Calu3 (cell line): ENCODE measurements around the gene ZNF334. TPM values are rescaled to one million over a fixed set of nuclear protein-coding genes. Genes with fewer than 3 reads are reported as not detected.

ENCODE experiments used
- BruUV-seq: library from RNA; stranded (reverse); fragments of 400-500 nt; replicated peaks from 2 replicates; lab custom pipeline; 2021; lab: Mats Ljungman, UMichigan
- CTCF ChIA-PET: fragments of 300-600 bp; sonication (Branson Sonifier 250); formaldehyde crosslinking; loops from one replicate; lab custom pipeline; 2022; ENCODE audit warnings: antibody characterized with exemption; lab: Charles Lee
- DNase-seq: peaks from one replicate; pipeline ENCODE4 v3.0.0; 2022
- H3K27ac Mint-ChIP-seq: one replicate; pipeline ENCODE4 v1.8.0; 2022; ENCODE audit warnings: mixed read lengths; ENCODE audit not compliant: unreplicated experiment
- H3K27me3 Mint-ChIP-seq: one replicate; pipeline ENCODE4 v1.8.0; 2022; ENCODE audit warnings: mixed read lengths; ENCODE audit not compliant: unreplicated experiment
- H3K36me3 Mint-ChIP-seq: one replicate; pipeline ENCODE4 v1.8.0; 2022; ENCODE audit warnings: mild to moderate bottlenecking, moderate library complexity, mixed read lengths; ENCODE audit not compliant: insufficient read depth, unreplicated experiment
- H3K4me1 Mint-ChIP-seq: one replicate; pipeline ENCODE4 v1.8.0; 2022; ENCODE audit warnings: mild to moderate bottlenecking, low read depth, mixed read lengths; ENCODE audit not compliant: unreplicated experiment
- H3K4me3 Mint-ChIP-seq: one replicate; pipeline ENCODE4 v1.8.0; 2022; ENCODE audit warnings: mild to moderate bottlenecking, low read depth, moderate library complexity, mixed read lengths; ENCODE audit not compliant: unreplicated experiment
- H3K9me3 Mint-ChIP-seq: one replicate; pipeline ENCODE4 v1.8.0; 2022; ENCODE audit warnings: low read depth, mixed read lengths; ENCODE audit not compliant: unreplicated experiment
- CTCF ChIP-seq: fragments of 200-600 bp; IDR thresholded peaks from one replicate; pipeline ENCODE4 v1.8.0; 2022; ENCODE audit warnings: antibody characterized with exemption; ENCODE audit not compliant: unreplicated experiment
- intact Hi-C: fragments of 100-400 bp; cut with micrococcal nuclease; formaldehyde crosslinking; loops from one replicate; pipeline ENCODE4 v1.10.0; 2022; ENCODE audit not compliant: unreplicated experiment
- total RNA-seq: library from RNA; stranded (reverse); gene quantifications from 2 replicates; pipeline ENCODE4 v1.2.3, GENCODE V29; 2022

ZNF334 gene
- total RNA-seq, 1 experiment from 2014 or later = not detected

- H3K27ac Mint-ChIP-seq = no peak overlapping the region
- no peak overlapping the region for H3K4me3 Mint-ChIP-seq
- no peaks in the 10 kb centered on the region for H3K36me3 Mint-ChIP-seq
- peaks cover 46% of the 10 kb centered on the region for H3K27me3 Mint-ChIP-seq
- H3K9me3 Mint-ChIP-seq = no peaks in the 10 kb centered on the region
- no peak for TF ChIP-seq CTCF
- BruUV-seq = no TSS peak
- CTCF ChIA-PET = no interaction called here
- H3K4me1 Mint-ChIP-seq = no peaks in the 10 kb centered on the region
- DNase-seq = no peak
- intact Hi-C loops = no loop called here
These were observed 28.0 kb upstream of the ZNF334 start for GRCh38 chr20:46541229-46541935.

GRCh38 chr20:46539113-46539512 lies 25.8 kb upstream of the ZNF334 start:
- CTCF ChIA-PET = no interaction called here
- Mint-ChIP-seq H3K4me1 (no peaks in the 10 kb centered on the region), H3K9me3 (no peaks in the 10 kb centered on the region), H3K27me3 (peaks cover 46% of the 10 kb centered on the region), H3K36me3 (no peaks in the 10 kb centered on the region), H3K4me3 (no peak overlapping the region), H3K27ac (no peak overlapping the region)
- BruUV-seq = no TSS peak
- DNase-seq = no peak
- intact Hi-C loops = no loop called here
- peak; percentile 26 for TF ChIP-seq CTCF

- peaks cover 51% of the 10 kb centered on the region for H3K27me3 Mint-ChIP-seq
- no peaks in the 10 kb centered on the region for H3K9me3 Mint-ChIP-seq
- CTCF ChIA-PET = no interaction called here
- H3K4me3 Mint-ChIP-seq = no peak overlapping the region
- DNase-seq = no peak
- H3K4me1 Mint-ChIP-seq = no peaks in the 10 kb centered on the region
- H3K36me3 Mint-ChIP-seq = no peaks in the 10 kb centered on the region
- TF ChIP-seq CTCF = no peak
- intact Hi-C loops = no loop called here
- no TSS peak for BruUV-seq
- H3K27ac Mint-ChIP-seq = no peak overlapping the region
These were observed 17.3 kb upstream of the ZNF334 start for GRCh38 chr20:46530640-46531039.

- intact Hi-C loops = loop anchor here (5.0 kb wide), 1 partner anchor 33 kb away; no protein-coding TSS in a partner anchor
- no peak overlapping the region for H3K27ac Mint-ChIP-seq
- BruUV-seq = no TSS peak
- H3K4me3 Mint-ChIP-seq = no peak overlapping the region
- no peaks in the 10 kb centered on the region for H3K4me1 Mint-ChIP-seq
- CTCF ChIA-PET = interaction anchor here (0.8 to 1.2 kb wide), 2 partner anchors 166 to 610 kb away, joined by 3 read pairs; partner anchors contain the start of gene TP53RK
- H3K9me3 Mint-ChIP-seq = no peaks in the 10 kb centered on the region
- peak; percentile 29 for DNase-seq
- peaks cover 67% of the 10 kb centered on the region for H3K27me3 Mint-ChIP-seq
- no peaks in the 10 kb centered on the region for H3K36me3 Mint-ChIP-seq
- no peak for TF ChIP-seq CTCF
These were observed 10.5 kb upstream of the ZNF334 start for GRCh38 chr20:46523696-46524328.
